Vagina (tissue), 2 donors: ENCODE data around the gene MRPL12. TPM values are rescaled to one million over a fixed set of nuclear protein-coding genes. Genes with fewer than 3 reads are reported as not detected.

Source experiments
- DNase-seq, 2 donors: peaks; one replicate each; pipeline ENCODE4 v3.0.0-alpha.2; 2017; ENCODE audit errors: extremely low spot score in 2 of 2
- H3K27ac ChIP-seq: fragments of 200-600 bp; sonication (generic); one replicate; pipeline ENCODE4 v1.5.1; 2019
- H3K27me3 ChIP-seq: fragments of 200-600 bp; sonication (generic); one replicate; pipeline ENCODE4 v1.5.1; 2019
- H3K36me3 ChIP-seq, 2 donors: fragments of 200-600 bp; sonication (generic); one replicate each; pipeline ENCODE4 v1.5.1; 2017 to 2019
- H3K4me1 ChIP-seq: fragments of 200-600 bp; sonication (generic); one replicate; pipeline ENCODE4 v1.5.1; 2019
- H3K4me3 ChIP-seq, 2 donors: fragments of 200-600 bp; sonication (generic); 1 replicate in 1 of 2; 2 replicates in 1 of 2; pipeline ENCODE4 v1.5.1; 2016 to 2019
- H3K9me3 ChIP-seq: fragments of 200-600 bp; sonication (generic); one replicate; pipeline ENCODE4 v1.5.1; 2019
- POLR2A ChIP-seq, 2 donors: fragments of 450-650 bp; IDR thresholded peaks; one replicate each; pipeline ENCODE4 v1.6.1; 2017; ENCODE audit warnings: antibody characterized with exemption in 2 of 2, mild to moderate bottlenecking in 2 of 2, moderate library complexity in 2 of 2
- POLR2AphosphoS5 ChIP-seq, 2 donors: sonication (generic); formaldehyde crosslinking; IDR thresholded peaks; one replicate each; pipeline ENCODE4 v1.9.0; 2017; ENCODE audit warnings: antibody characterized with exemption in 2 of 2, mild to moderate bottlenecking in 2 of 2, low read depth in 1 of 2; ENCODE audit not compliant: insufficient read depth in 1 of 2
- intact Hi-C: fragments of 100-400 bp; cut with DNase I; formaldehyde crosslinking; loops from one replicate; pipeline ENCODE4 v1.15.1; 2023
- total RNA-seq: library from RNA; depleted of rRNA; stranded (reverse); fragments of >200 nt; gene quantifications from one replicate; pipeline ENCODE4 v1.2.3, GENCODE V29; 2016
- TF ChIP-seq, protein P1 (sequence below), 3 experiments: fragments of 450-650 bp in 2 of 3; fragments of 200-600 bp in 1 of 3; sonication (generic) in 1 of 3; IDR thresholded peaks; one replicate each; pipeline ENCODE4 v1.5.1; 2017 to 2019; ENCODE audit warnings: antibody characterized with exemption in 3 of 3, mild to moderate bottlenecking in 2 of 3, moderate library complexity in 2 of 3

The MRPL12 gene
- total RNA-seq, 1 donor from 2014 or later = 77.3 TPM

DNA sequence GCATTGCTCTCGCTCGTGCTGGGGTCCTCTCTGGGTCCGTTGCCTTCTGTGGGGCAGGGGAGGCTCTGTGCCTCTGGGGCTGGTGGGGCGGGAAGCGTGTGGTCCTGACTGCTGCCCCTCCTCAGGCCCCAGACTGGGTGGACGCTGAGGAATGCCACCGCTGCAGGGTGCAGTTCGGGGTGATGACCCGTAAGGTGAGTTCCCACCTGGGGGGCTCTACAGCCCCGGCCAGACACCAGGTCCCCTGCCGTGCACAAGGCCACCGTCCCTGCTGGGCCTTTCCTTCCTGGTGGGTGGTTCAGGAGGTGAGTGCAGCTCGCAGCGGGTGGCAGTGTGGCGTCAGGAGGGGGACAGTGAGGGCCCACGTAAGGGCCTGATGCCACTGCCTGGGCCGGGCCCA lies 12.6 kb upstream of the MRPL12 start:
- Histone ChIP-seq H3K4me1 (peaks cover 17% of the 10 kb centered on the region), H3K36me3 (peaks cover 0 to 96% of the 10 kb centered on the region in 2 donors), H3K27me3 (no peaks in the 10 kb centered on the region), H3K27ac (no peak overlapping the region), H3K9me3 (no peaks in the 10 kb centered on the region), H3K4me3 (no peak overlapping the region)
- no peak for DNase-seq
- intact Hi-C loops = no loop called here
- TF ChIP-seq POLR2AphosphoS5 (IDR thresholded peaks at IDR 0.05; ENCODE audit: insufficient read depth in 1 of 2, low read depth in 1 of 2) (no peak), POLR2A (IDR thresholded peaks at IDR 0.05) (no peak)
- TF ChIP-seq, protein P1, sequence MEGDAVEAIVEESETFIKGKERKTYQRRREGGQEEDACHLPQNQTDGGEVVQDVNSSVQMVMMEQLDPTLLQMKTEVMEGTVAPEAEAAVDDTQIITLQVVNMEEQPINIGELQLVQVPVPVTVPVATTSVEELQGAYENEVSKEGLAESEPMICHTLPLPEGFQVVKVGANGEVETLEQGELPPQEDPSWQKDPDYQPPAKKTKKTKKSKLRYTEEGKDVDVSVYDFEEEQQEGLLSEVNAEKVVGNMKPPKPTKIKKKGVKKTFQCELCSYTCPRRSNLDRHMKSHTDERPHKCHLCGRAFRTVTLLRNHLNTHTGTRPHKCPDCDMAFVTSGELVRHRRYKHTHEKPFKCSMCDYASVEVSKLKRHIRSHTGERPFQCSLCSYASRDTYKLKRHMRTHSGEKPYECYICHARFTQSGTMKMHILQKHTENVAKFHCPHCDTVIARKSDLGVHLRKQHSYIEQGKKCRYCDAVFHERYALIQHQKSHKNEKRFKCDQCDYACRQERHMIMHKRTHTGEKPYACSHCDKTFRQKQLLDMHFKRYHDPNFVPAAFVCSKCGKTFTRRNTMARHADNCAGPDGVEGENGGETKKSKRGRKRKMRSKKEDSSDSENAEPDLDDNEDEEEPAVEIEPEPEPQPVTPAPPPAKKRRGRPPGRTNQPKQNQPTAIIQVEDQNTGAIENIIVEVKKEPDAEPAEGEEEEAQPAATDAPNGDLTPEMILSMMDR (IDR thresholded peaks at IDR 0.05) = no peak

DNA sequence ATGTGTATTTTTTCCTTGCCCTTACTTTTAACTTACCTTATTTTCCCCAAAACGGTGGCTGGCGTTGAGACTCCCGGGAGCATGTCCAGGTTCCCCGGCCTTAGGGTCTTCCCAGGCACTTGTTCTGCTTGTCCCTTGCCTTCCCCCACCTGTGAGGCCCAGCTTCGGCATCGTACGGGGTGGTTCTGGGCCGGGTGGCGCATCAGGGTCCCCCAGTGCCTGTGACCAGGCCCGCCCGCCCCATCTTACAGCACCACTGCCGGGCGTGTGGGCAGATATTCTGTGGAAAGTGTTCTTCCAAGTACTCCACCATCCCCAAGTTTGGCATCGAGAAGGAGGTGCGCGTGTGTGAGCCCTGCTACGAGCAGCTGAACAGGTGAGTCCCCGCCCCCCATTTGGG lies 12.0 kb upstream of the MRPL12 start:
- DNase-seq = no peak
- peaks cover 0 to 96% of the 10 kb centered on the region in 2 donors for H3K36me3 ChIP-seq
- H3K9me3 ChIP-seq = no peaks in the 10 kb centered on the region
- TF ChIP-seq, protein P1 (IDR thresholded peaks at IDR 0.05) = no peak
- no peak for TF ChIP-seq POLR2A (IDR thresholded peaks at IDR 0.05)
- TF ChIP-seq POLR2AphosphoS5 (IDR thresholded peaks at IDR 0.05; ENCODE audit: insufficient read depth in 1 of 2, low read depth in 1 of 2) = no peak
- H3K4me1 ChIP-seq = peaks cover 11% of the 10 kb centered on the region
- H3K27me3 ChIP-seq = no peaks in the 10 kb centered on the region
- no peak overlapping the region for H3K27ac ChIP-seq
- intact Hi-C loops = no loop called here
- no peak overlapping the region for H3K4me3 ChIP-seq

- intact Hi-C loops = no loop called here
- Histone ChIP-seq H3K9me3 (no peaks in the 10 kb centered on the region), H3K4me1 (peaks cover 7% of the 10 kb centered on the region), H3K27me3 (no peaks in the 10 kb centered on the region), H3K4me3 (no peak overlapping the region), H3K27ac (no peak overlapping the region), H3K36me3 (peaks cover 0 to 96% of the 10 kb centered on the region in 2 donors)
- DNase-seq = no peak
- no peak for TF ChIP-seq POLR2AphosphoS5 (IDR thresholded peaks at IDR 0.05; ENCODE audit: insufficient read depth in 1 of 2, low read depth in 1 of 2)
- TF ChIP-seq POLR2A (IDR thresholded peaks at IDR 0.05) = no peak
- TF ChIP-seq, protein P1 (IDR thresholded peaks at IDR 0.05) = no peak
Observed at GRCh38 chr17:81691608-81692007, 11.6 kb upstream of the MRPL12 start.

DNA sequence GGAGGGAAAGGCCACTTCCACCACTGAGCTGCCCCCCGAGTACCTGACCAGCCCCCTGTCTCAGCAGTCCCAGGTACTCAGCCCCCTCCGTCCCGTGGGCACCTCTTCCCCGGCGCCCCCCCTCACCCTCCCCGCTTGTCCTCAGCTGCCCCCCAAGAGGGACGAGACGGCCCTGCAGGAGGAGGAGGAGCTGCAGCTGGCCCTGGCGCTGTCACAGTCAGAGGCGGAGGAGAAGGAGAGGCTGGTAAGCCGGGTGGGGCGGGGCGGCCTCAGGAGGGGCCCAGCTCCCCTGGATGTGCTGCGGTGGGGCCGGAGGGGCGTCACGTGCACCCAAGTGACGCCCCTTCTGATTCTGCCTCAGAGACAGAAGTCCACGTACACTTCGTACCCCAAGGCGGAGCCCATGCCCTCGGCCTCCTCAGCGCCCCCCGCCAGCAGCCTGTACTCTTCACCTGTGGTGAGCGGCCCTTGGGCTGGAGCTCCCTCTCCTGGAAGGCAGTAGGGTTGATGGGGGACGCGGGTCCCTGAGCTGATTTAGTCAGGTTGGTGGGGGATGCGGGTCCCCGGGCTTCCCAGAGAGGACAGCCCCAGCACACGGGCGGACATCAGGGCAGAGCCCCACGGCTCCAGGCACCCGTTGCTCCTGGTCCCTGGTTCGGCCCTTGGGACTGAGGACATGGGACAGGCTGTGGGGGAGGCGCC lies 9.5 kb upstream of the MRPL12 start:
- Histone ChIP-seq H3K4me3 (no peak overlapping the region), H3K27me3 (no peaks in the 10 kb centered on the region), H3K9me3 (no peaks in the 10 kb centered on the region), H3K4me1 (no peaks in the 10 kb centered on the region), H3K36me3 (peaks cover 0 to 92% of the 10 kb centered on the region in 2 donors), H3K27ac (no peak overlapping the region)
- intact Hi-C loops = no loop called here
- no peak for DNase-seq
- TF ChIP-seq POLR2AphosphoS5 (IDR thresholded peaks at IDR 0.05; ENCODE audit: insufficient read depth in 1 of 2, low read depth in 1 of 2) (no peak), POLR2A (IDR thresholded peaks at IDR 0.05) (no peak)
- TF ChIP-seq, protein P1 (IDR thresholded peaks at IDR 0.05) = no peak

DNA sequence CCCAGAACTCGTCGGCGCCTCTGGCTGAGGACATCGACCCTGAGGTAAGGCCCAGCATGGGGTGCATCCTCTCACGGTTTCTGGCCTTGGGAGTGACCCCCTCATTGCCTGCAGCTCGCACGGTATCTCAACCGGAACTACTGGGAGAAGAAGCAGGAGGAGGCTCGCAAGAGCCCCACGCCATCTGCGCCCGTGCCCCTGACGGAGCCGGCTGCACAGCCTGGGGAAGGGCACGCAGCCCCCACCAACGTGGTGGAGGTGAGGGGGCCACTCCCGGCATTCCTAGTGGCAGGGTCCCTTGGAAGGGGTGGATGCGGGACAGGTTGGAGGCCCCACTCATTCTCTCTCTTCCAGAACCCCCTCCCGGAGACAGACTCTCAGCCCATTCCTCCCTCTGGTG lies 8.4 kb upstream of the MRPL12 start:
- intact Hi-C loops = no loop called here
- peaks cover 0 to 87% of the 10 kb centered on the region in 2 donors for H3K36me3 ChIP-seq

More for the DNA sequence above, 8.4 kb upstream of the MRPL12 start:
- H3K4me3 ChIP-seq = no peak overlapping the region
- no peaks in the 10 kb centered on the region for H3K4me1 ChIP-seq
- H3K9me3 ChIP-seq = no peaks in the 10 kb centered on the region
- H3K27ac ChIP-seq = no peak overlapping the region
- TF ChIP-seq POLR2A (IDR thresholded peaks at IDR 0.05) (no peak), POLR2AphosphoS5 (IDR thresholded peaks at IDR 0.05; ENCODE audit: insufficient read depth in 1 of 2, low read depth in 1 of 2) (no peak)
- TF ChIP-seq, protein P1 (IDR thresholded peaks at IDR 0.05) = no peak
- no peaks in the 10 kb centered on the region for H3K27me3 ChIP-seq
- DNase-seq = no peak
